Large intestine (tissue), 3 donors: ENCODE results near the gene EIPR1. TPM values are rescaled to one million over a fixed set of nuclear protein-coding genes. Genes with fewer than 3 reads are reported as not detected.

Experiments
- DNase-seq, 2 donors: peaks; one replicate each; pipeline versions ENCODE4 v3.0.0 to v3.0.0-alpha.2; 2013
- H3K27ac ChIP-seq: one replicate; pipeline ENCODE4 v1.5.1; 2013; ENCODE audit warnings: low read length
- H3K27me3 ChIP-seq: 2 replicates; pipeline ENCODE4 v1.6.1; 2013; ENCODE audit warnings: low read length; ENCODE audit not compliant: control insufficient read depth, insufficient read depth
- H3K36me3 ChIP-seq: 2 replicates; pipeline ENCODE4 v1.6.1; 2013; ENCODE audit warnings: low read length; ENCODE audit not compliant: control insufficient read depth, insufficient read depth
- H3K4me1 ChIP-seq: one replicate; pipeline ENCODE4 v1.6.1; 2013; ENCODE audit warnings: low read length; ENCODE audit not compliant: control insufficient read depth, insufficient read depth
- H3K4me3 ChIP-seq: one replicate; pipeline ENCODE4 v1.5.1; 2013; ENCODE audit warnings: low read length
- H3K9me3 ChIP-seq: one replicate; pipeline ENCODE4 v1.6.1; 2013; ENCODE audit warnings: mild to moderate bottlenecking, low read depth, low read length, moderate library complexity; ENCODE audit not compliant: control insufficient read depth
- WGBS: methylation state at CpG from one replicate; pipeline ENCODE4 v1.1.5; 2013; ENCODE audit warnings: low lambda C conversion rate; ENCODE audit not compliant: insufficient coverage; 5-methylcytosine and 5-hydroxymethylcytosine counted together
- polyA plus RNA-seq: library from polyadenylated mRNA; unstranded; fragments of 120-200 nt; gene quantifications from one replicate; pipeline ENCODE4 v1.2.1, GENCODE V29; 2013

EIPR1 gene
- polyA plus RNA-seq, 1 donor = 22.5 TPM

DNA sequence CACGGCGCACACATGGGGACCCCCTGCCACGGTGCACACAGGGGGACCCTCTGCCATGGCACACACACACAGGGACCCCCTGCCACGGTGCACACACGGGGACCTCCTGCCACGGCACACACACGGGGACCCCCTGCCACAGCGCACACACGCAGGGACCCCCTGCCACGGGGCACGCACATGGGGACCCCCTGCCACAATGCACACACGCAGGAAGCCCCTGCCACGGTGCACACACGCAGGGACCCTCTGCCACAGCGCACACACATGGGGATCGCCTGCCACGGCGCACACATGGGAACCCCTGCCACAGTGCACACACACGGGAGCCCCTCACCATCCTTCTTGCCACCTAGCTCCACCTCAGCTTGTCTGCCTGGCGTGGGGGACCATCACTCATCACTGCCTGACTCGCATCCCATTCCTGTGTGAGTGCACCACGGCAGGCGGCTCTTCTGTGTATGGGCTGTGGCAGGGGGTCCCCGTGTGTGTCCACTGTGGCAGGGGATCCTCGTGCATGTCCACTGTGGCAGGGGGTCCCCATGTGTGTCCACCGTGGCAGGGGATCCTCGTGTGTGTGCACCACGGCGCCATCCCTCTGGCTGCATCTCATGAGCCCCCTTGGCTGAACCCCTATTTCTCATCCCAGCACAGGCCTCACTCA is 206.7 kb downstream of the EIPR1 start:
- no peak for DNase-seq
- Histone ChIP-seq H3K27ac (no peak overlapping the region), H3K4me3 (no peak overlapping the region), H3K9me3 (peaks cover 3% of the 10 kb centered on the region), H3K27me3 (no peaks in the 10 kb centered on the region), H3K4me1 (no peaks in the 10 kb centered on the region), H3K36me3 (peaks cover 13% of the 10 kb centered on the region)
- WGBS = no CpG with 5 or more reads among the region's 29 CpGs

DNA sequence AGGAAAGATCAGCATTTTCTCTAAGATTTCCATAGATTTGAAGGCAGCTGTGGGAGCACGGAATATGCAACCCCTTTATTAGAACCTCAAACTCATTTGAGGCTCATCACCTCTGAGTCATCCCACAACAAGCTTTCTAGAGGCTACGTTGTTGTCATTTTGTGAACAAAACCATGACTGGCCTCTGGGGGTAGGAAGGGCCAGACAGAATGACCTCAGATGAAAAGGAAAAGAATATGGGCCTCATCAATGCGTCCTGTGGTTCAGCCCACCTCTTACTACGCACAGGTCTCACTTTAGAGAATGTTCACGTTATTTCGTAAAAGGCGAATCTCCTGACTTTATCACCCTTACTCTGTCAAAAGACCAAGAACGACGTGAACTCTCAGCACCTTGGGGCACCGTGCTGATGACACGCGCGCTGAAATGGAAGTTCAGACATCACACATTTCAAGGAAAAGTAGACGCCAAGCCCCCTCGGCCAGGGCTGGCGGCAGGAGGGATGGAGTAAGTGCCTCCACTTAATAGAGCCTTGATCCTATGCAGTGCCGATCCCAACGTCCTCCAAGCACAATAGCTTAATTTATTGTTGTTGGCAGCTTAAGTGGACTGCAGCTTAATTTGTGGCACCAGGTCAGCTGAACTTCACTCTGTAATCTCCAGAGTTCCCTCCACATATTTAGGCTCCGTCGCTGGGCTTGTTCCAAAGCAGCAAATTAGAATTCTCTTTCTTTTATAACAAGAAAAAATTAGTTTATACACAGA is 208.3 kb downstream of the EIPR1 start:
- WGBS = no CpG with 5 or more reads among the region's 20 CpGs
- Histone ChIP-seq H3K27me3 (no peaks in the 10 kb centered on the region), H3K27ac (no peak overlapping the region), H3K4me1 (no peaks in the 10 kb centered on the region), H3K9me3 (peaks cover 3% of the 10 kb centered on the region), H3K36me3 (peaks cover 10% of the 10 kb centered on the region), H3K4me3 (no peak overlapping the region)
- DNase-seq = no peak

DNA sequence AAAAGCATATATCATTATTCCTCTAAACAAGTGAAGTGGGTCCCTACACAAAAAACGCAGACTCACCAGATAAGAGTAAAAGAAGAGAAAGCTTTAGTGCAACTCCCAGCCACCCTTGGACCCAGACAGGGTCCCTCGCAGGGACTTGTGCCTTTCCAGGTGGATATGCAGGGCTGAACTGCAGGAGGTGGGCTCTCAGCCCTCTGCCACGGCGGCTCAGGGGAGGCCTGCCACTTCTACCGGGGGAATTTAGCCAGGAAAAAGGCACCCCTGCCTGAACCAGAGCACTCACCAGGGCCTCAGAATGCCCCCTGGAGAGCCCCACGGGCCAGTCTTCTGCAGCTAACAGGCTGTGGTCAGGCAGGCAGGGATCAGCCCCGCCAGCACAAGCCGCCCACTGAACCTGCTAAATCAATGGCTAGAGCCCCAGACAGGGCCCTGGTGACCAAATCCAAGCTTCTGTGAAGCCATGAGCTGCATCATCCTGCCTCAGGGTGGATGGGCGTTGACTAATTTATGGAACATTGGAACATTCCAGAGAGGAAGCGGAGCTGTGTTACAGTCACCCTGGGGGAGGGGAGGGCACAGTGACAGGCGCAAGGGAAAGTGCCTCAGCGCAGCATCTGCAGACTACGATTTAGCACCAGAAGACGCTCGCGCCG is 209.3 kb downstream of the EIPR1 start:
- Histone ChIP-seq H3K9me3 (peaks cover 6% of the 10 kb centered on the region), H3K27me3 (no peaks in the 10 kb centered on the region), H3K4me3 (no peak overlapping the region), H3K4me1 (no peaks in the 10 kb centered on the region), H3K36me3 (peaks cover 10% of the 10 kb centered on the region), H3K27ac (no peak overlapping the region)
- WGBS = no CpG with 5 or more reads among the region's 17 CpGs
- DNase-seq = no peak

GRCh38 chr2:3163401-3163800 is 214.2 kb downstream of the EIPR1 start:
- no peaks in the 10 kb centered on the region for H3K27me3 ChIP-seq

GRCh38 chr2:3162442-3163077 is 215.1 kb downstream of the EIPR1 start:
- no peaks in the 10 kb centered on the region for H3K36me3 ChIP-seq
- no peak for DNase-seq
- no peaks in the 10 kb centered on the region for H3K4me1 ChIP-seq
- no peak overlapping the region for H3K27ac ChIP-seq
- H3K9me3 ChIP-seq = peaks cover 3% of the 10 kb centered on the region
- WGBS = no CpG with 5 or more reads among the region's 6 CpGs
- no peaks in the 10 kb centered on the region for H3K27me3 ChIP-seq
- no peak overlapping the region for H3K4me3 ChIP-seq

More at GRCh38 chr2:3163401-3163800, 214.2 kb downstream of the EIPR1 start:
- Histone ChIP-seq H3K4me1 (no peaks in the 10 kb centered on the region), H3K4me3 (no peak overlapping the region), H3K27ac (no peak overlapping the region), H3K9me3 (peaks cover 3% of the 10 kb centered on the region), H3K36me3 (no peaks in the 10 kb centered on the region)
- no peak for DNase-seq
- WGBS = 96% methylated on average over 2 of the region's 2 CpGs

DNA sequence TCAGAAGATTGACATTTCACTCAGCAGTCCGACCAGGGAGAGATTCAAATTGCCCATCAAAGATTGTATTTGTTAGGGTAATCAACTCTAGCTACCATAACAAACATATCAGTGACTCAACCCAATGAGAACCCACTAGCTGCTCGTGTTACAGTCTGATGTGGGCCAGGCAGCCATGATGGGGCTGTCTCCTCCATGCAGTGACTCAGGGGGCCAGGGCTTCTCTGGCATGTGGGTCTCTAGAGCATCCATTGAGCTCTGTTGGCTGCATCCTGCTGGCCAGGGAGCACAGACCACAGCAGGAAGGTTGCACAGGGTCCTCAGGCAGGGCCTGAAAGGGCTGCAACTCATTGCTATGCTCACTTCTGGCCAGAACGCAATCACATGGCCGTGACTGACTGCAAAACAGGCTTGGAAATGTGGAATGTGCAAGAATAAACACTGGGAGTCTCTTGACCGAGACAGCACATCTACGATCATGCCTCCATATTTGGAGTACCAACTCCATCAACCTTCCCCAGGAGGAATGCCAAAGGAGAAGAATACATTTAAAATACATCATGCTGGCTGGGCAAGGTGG is 216.8 kb downstream of the EIPR1 start:
- Histone ChIP-seq H3K27ac (no peak overlapping the region), H3K4me3 (no peak overlapping the region), H3K36me3 (no peaks in the 10 kb centered on the region), H3K4me1 (no peaks in the 10 kb centered on the region), H3K9me3 (peaks cover 3% of the 10 kb centered on the region), H3K27me3 (no peaks in the 10 kb centered on the region)
- WGBS = 60% methylated on average over 1 of the region's 6 CpGs
- no peak for DNase-seq

- no peak overlapping the region for H3K27ac ChIP-seq
- no peak overlapping the region for H3K4me3 ChIP-seq
- H3K4me1 ChIP-seq = no peaks in the 10 kb centered on the region
- 88% methylated on average over 3 of the region's 23 CpGs for WGBS
- H3K9me3 ChIP-seq = peaks cover 3% of the 10 kb centered on the region
- no peaks in the 10 kb centered on the region for H3K36me3 ChIP-seq
- H3K27me3 ChIP-seq = no peaks in the 10 kb centered on the region
- DNase-seq = no peak
Observed at GRCh38 chr2:3159782-3160545, 217.7 kb downstream of the EIPR1 start.

DNA sequence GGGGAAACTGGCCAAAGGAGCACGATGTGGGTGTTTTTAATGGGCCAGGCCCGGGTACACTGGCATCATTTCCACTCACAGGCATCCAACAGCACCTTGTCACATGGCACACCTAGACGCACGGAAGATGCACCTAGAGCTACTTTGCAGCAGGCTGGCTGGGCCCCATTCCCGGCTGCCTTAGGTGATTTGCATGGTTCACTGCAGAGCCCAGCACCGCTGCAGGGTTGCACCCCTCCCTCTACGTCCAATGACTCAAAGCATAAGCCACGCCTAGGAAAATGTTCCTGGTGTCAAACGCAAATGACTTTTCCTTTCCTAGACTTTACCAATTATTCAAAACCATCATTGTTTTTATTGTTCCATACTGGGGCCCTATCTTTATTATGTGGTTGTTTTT is 222.9 kb downstream of the EIPR1 start:
- Histone ChIP-seq H3K27ac (no peak overlapping the region), H3K4me3 (no peak overlapping the region), H3K9me3 (no peaks in the 10 kb centered on the region), H3K36me3 (no peaks in the 10 kb centered on the region), H3K27me3 (no peaks in the 10 kb centered on the region), H3K4me1 (no peaks in the 10 kb centered on the region)
- no peak for DNase-seq
- 100% methylated on average over 2 of the region's 9 CpGs for WGBS

DNA sequence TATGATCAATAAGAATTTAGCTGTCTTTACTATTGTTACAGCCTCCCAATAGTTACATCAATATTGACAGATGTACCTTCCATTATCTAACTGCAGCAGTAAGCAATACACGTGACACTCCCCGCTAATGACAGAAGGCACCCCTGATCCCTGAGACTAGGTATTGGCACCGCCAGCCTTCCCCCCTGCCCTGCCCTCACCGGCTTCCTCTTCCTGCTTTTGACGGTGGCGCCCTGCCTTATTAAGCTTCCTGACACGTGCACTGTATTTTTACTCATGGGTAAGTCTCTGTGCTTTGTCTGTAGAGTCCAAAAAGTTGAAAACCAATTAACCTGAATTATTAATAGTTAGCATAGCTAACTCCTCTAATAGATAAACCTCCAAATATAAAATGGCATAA is 223.5 kb downstream of the EIPR1 start:
- no peaks in the 10 kb centered on the region for H3K9me3 ChIP-seq

More for the DNA sequence above, 223.5 kb downstream of the EIPR1 start:
- no peak overlapping the region for H3K27ac ChIP-seq
- WGBS = no CpG with 5 or more reads among the region's 7 CpGs
- no peaks in the 10 kb centered on the region for H3K36me3 ChIP-seq
- no peaks in the 10 kb centered on the region for H3K4me1 ChIP-seq
- no peak for DNase-seq
- H3K27me3 ChIP-seq = no peaks in the 10 kb centered on the region
- H3K4me3 ChIP-seq = no peak overlapping the region
